Neuronal stem cell (in vitro differentiated cells): Measurements from ENCODE around the gene CFAP57.
A peak's percentile ranks its signal among the peaks of the same experiment; 100 is the strongest.

Experiments used
- DNase-seq: peaks from one replicate; pipeline ENCODE4 v3.0.0-alpha.2; 2013; ENCODE audit warnings: low spot score
- H2AFZ ChIP-seq: one replicate; pipeline ENCODE4 v1.6.1; 2013; ENCODE audit warnings: mild to moderate bottlenecking, low read length, inconsistent platforms
- H2AK5ac ChIP-seq: 2 replicates; pipeline ENCODE4 v1.6.1; 2013; ENCODE audit warnings: low read depth, mild to moderate bottlenecking, inconsistent platforms, low read length, moderate library complexity, mixed read lengths
- H2BK120ac ChIP-seq: 2 replicates; pipeline ENCODE4 v1.6.1; 2013; ENCODE audit warnings: low read depth, mild to moderate bottlenecking, inconsistent platforms, low read length, moderate library complexity, mixed read lengths
- H2BK12ac ChIP-seq: one replicate; pipeline ENCODE4 v1.6.1; 2013; ENCODE audit warnings: low read length, inconsistent platforms
- H2BK15ac ChIP-seq: 2 replicates; pipeline ENCODE4 v1.6.1; 2013; ENCODE audit warnings: mild to moderate bottlenecking, low read length, inconsistent platforms, mixed read lengths
- H2BK5ac ChIP-seq: one replicate; pipeline ENCODE4 v1.6.1; 2013; ENCODE audit warnings: inconsistent platforms, mild to moderate bottlenecking, low read length, moderate library complexity
- H3K14ac ChIP-seq: one replicate; pipeline ENCODE4 v1.6.1; 2013; ENCODE audit warnings: low read length, inconsistent platforms
- H3K18ac ChIP-seq: 2 replicates; pipeline ENCODE4 v1.6.1; 2013; ENCODE audit warnings: low read length, inconsistent platforms
- H3K23ac ChIP-seq: 2 replicates; pipeline ENCODE4 v1.6.1; 2013; ENCODE audit warnings: low read depth, mild to moderate bottlenecking, mixed read lengths, low read length, inconsistent platforms; ENCODE audit not compliant: poor library complexity
- H3K27ac ChIP-seq: replicated peaks from 3 replicates; pipeline ENCODE4 v1.5.1; 2013; ENCODE audit warnings: low read length, inconsistent platforms
- H3K27me3 ChIP-seq, 3 experiments: 2 replicates each; pipeline ENCODE4 v1.6.1; 2013; ENCODE audit warnings: low read length in 3 of 3, mild to moderate bottlenecking in 2 of 3, inconsistent platforms in 1 of 3, low read depth in 1 of 3, mixed read lengths in 1 of 3, moderate library complexity in 1 of 3; ENCODE audit not compliant: control insufficient read depth in 3 of 3, insufficient read depth in 3 of 3
- H3K36me3 ChIP-seq, 2 donors: replicated peaks in 1 of 2; 2 replicates each; pipeline ENCODE4 v1.6.1; 2013; ENCODE audit warnings: low read length in 2 of 2; ENCODE audit not compliant: control insufficient read depth in 2 of 2, insufficient read depth in 2 of 2
- H3K4ac ChIP-seq: 2 replicates; pipeline ENCODE4 v1.6.1; 2013; ENCODE audit warnings: inconsistent platforms, mild to moderate bottlenecking, low read length, moderate library complexity
- H3K4me1 ChIP-seq, 2 donors: 1 replicate in 1 of 2; 2 replicates in 1 of 2; pipeline ENCODE4 v1.6.1; 2013; ENCODE audit warnings: low read length in 2 of 2, low read depth in 1 of 2; ENCODE audit not compliant: control insufficient read depth in 2 of 2, insufficient read depth in 1 of 2
- H3K4me2 ChIP-seq: one replicate; pipeline ENCODE4 v1.6.1; 2013; ENCODE audit warnings: mild to moderate bottlenecking, low read length, inconsistent platforms; ENCODE audit not compliant: insufficient read depth, poor library complexity, severe bottlenecking
- H3K4me3 ChIP-seq, 2 donors: 2 replicates each; pipeline ENCODE4 v1.5.1; 2013; ENCODE audit warnings: low read length in 2 of 2, mild to moderate bottlenecking in 2 of 2, inconsistent platforms in 1 of 2, moderate library complexity in 1 of 2
- H3K79me1 ChIP-seq: one replicate; pipeline ENCODE4 v1.6.1; 2013; ENCODE audit warnings: low read depth, mild to moderate bottlenecking, inconsistent platforms, low read length, moderate library complexity
- H3K9ac ChIP-seq: one replicate; pipeline ENCODE4 v1.6.1; 2013; ENCODE audit warnings: mild to moderate bottlenecking, low read depth, low read length, inconsistent platforms; ENCODE audit not compliant: poor library complexity
- H3K9me3 ChIP-seq, 2 donors: replicated peaks in 1 of 2; 2 replicates each; pipeline versions ENCODE3 to v1.6.1; 2013; ENCODE audit warnings: low read length in 2 of 2, mild to moderate bottlenecking in 2 of 2, inconsistent platforms in 1 of 2, low read depth in 1 of 2, mixed read lengths in 1 of 2, moderate library complexity in 1 of 2; ENCODE audit not compliant: control insufficient read depth in 2 of 2, insufficient read depth in 1 of 2
- H4K8ac ChIP-seq: one replicate; pipeline ENCODE4 v1.6.1; 2013; ENCODE audit warnings: low read depth, mild to moderate bottlenecking, inconsistent platforms, low read length, moderate library complexity
- H4K91ac ChIP-seq: one replicate; pipeline ENCODE4 v1.6.1; 2013; ENCODE audit warnings: low read length, low read depth, mild to moderate bottlenecking, inconsistent platforms; ENCODE audit not compliant: poor library complexity
- WGBS, 2 donors: extraction: QIAGEN DNeasy Blood & Tissue Kit; methylation state at CpG; one replicate each; pipeline ENCODE4 v1.1.7; 2013; ENCODE audit warnings: missing lambda C conversion rate in 2 of 2, mixed read lengths in 1 of 2; ENCODE audit not compliant: insufficient read length in 2 of 2, insufficient replicate concordance in 1 of 2; ENCODE audit errors: extremely low coverage in 2 of 2; 5-methylcytosine and 5-hydroxymethylcytosine counted together

Gene CFAP57

DNA sequence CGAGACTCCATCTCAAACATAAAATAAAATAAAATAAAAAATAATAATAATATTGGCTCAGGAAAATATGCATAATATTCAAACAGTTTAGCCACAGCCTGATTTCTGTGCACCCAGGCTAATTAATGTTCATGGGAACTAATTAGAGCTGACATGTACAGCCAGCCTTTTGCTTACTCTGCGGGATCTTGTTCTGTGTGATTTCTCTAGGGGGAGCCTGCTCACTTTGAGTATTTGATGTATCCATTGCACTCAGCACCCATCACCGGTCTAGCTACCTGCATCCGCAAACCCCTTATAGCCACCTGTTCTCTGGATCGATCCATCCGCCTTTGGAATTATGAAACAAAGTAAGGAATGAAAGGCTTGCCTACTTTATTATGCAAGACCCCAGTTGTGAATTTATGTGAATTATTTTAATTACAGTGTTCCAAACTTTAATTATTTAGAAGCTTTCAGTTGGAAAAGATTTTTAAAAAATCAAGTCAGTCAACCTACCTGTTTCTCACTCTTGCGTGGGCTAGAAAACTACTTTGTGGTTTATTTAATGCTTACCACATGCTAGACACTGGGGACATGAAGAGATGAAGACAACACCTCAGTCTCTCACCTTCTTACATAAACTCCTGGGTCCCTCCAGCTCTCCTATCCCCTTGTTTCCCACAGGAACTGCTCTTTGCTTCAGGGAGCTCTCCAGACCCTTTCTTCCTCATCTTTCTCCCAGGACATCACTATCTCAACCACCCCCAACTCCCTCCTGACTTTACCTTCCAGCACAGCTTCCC, 25.4 kb downstream of the CFAP57 start:
- Histone ChIP-seq H4K91ac (no peak overlapping the region), H3K4ac (no peak overlapping the region), H2BK120ac (no peak overlapping the region), H2BK5ac (no peak overlapping the region), H3K27ac (no peak overlapping the region), H3K36me3 (no peaks in the 10 kb centered on the region), H2BK12ac (no peak overlapping the region), H3K9me3 (no peaks in the 10 kb centered on the region), H3K4me3 (no peak overlapping the region), H3K18ac (no peak overlapping the region), H3K27me3 (no peaks in the 10 kb centered on the region), H3K79me1 (no peaks in the 10 kb centered on the region), H2AK5ac (no peak overlapping the region), H3K14ac (no peak overlapping the region), H2BK15ac (no peak overlapping the region), H3K4me1 (no peaks in the 10 kb centered on the region), H2AFZ (no peak overlapping the region), H4K8ac (no peak overlapping the region), H3K4me2 (no peak overlapping the region), H3K9ac (no peak overlapping the region), H3K23ac (no peak overlapping the region)
- DNase-seq = no peak
- no CpG with 5 or more reads among the region's 7 CpGs for WGBS, 2 donors

DNA sequence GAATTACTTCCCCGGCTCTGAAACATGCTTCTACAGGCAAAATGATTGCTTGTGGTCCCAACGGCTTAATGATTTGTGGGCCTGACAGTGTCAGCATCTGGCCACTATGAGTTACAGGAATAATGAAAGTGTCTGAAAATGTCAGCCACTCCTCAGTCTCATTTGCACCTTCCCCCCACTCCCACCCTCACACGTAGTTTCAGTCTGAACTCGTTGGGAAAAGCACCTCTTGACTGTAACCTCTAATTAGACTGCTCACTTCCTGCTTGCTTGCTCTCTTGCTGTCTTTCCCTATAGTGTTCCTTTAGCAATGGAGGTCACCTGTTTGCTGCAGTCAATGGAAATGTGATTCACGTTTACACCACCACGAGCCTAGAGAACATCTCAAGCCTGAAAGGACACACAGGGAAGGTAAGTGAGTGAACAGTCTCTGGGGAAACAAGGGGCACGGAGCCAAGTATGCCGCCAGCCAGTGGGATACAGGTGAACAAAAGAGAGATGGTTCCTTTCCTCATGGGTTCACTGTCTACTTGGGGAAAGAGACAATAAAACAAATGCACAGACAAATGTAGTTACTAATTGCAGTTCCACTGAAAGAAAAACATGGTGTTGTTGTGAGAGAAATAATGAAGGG, 27.1 kb downstream of the CFAP57 start:
- no peak overlapping the region for H3K4ac ChIP-seq
- WGBS, 2 donors = no CpG with 5 or more reads among the region's 8 CpGs

DNA sequence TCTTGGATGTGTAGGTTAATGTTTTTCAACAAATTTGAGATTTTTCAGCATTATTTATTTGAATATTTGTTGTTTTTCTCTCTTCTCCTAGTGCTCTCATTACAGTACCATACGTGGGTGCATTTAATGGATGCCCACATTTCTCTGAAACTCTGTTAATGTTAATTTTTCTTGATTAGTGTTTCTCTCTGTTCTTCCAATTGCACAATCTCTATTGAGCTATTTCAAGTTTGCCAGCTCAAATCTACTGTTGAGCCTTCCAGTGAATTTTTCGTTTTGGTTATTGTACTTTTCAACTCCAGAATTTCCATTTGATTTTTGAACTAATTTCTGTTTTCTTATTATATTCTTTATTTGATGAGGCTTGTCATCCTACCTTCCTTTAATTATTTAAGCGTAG, 31.7 kb downstream of the CFAP57 start:
- Histone ChIP-seq H3K4me3 (no peak overlapping the region), H3K27ac (no peak overlapping the region), H3K9ac (no peak overlapping the region), H2BK5ac (no peak overlapping the region), H2BK15ac (no peak overlapping the region), H3K36me3 (no peaks in the 10 kb centered on the region), H3K4me2 (no peak overlapping the region), H2BK120ac (no peak overlapping the region), H4K8ac (no peak overlapping the region), H3K14ac (no peak overlapping the region), H2AK5ac (no peak overlapping the region), H2AFZ (no peak overlapping the region), H4K91ac (no peak overlapping the region), H3K4me1 (peaks cover 8 to 9% of the 10 kb centered on the region in 2 donors), H3K27me3 (no peaks in the 10 kb centered on the region), H3K4ac (no peak overlapping the region), H3K23ac (no peak overlapping the region), H3K18ac (no peak overlapping the region), H3K79me1 (no peaks in the 10 kb centered on the region), H3K9me3 (no peaks in the 10 kb centered on the region), H2BK12ac (no peak overlapping the region)
- no peak for DNase-seq
- no CpG with 5 or more reads among the region's 3 CpGs for WGBS, 2 donors

More for the DNA sequence above, 27.1 kb downstream of the CFAP57 start:
- H3K9me3 ChIP-seq = no peaks in the 10 kb centered on the region
- no peaks in the 10 kb centered on the region for H3K36me3 ChIP-seq
- no peak overlapping the region for H2BK12ac ChIP-seq
- no peak overlapping the region for H3K4me2 ChIP-seq
- H3K9ac ChIP-seq = no peak overlapping the region
- H2AK5ac ChIP-seq = no peak overlapping the region
- H4K91ac ChIP-seq = no peak overlapping the region
- no peak overlapping the region for H3K14ac ChIP-seq
- no peak overlapping the region for H2BK120ac ChIP-seq
- no peak overlapping the region for H3K4me3 ChIP-seq
- no peak overlapping the region for H3K27ac ChIP-seq
- peak overlapping the region; percentile 4 for H2AFZ ChIP-seq
- no peak overlapping the region for H3K18ac ChIP-seq
- DNase-seq = no peak
- H3K27me3 ChIP-seq = no peaks in the 10 kb centered on the region
- H3K23ac ChIP-seq = no peak overlapping the region
- no peak overlapping the region for H2BK15ac ChIP-seq
- H4K8ac ChIP-seq = no peak overlapping the region
- H3K79me1 ChIP-seq = no peaks in the 10 kb centered on the region
- no peaks in the 10 kb centered on the region for H3K4me1 ChIP-seq
- no peak overlapping the region for H2BK5ac ChIP-seq

DNA sequence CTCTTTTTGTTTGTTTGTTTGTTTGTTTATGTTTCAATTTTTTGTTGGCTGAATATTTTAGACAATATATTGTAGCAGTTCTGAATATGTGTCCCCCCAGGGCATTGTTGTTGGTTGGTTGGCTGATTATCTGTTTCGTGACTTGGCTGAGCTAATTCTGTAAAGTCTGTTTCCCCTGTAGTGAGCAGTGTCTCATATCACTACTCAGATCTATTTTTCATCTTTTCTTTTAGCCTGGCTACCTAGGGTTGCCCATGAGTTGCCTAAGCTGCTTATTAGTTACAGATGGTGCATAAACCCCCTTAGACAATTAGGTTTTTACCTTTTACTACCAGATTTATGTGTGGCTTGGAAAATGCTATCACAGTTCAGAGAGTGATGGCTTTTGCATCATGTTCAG, 32.3 kb downstream of the CFAP57 start:
- H3K4ac ChIP-seq = no peak overlapping the region
- H2BK15ac ChIP-seq = no peak overlapping the region
- H3K36me3 ChIP-seq = no peaks in the 10 kb centered on the region
- no peak overlapping the region for H3K18ac ChIP-seq
- peaks cover 8 to 9% of the 10 kb centered on the region in 2 donors for H3K4me1 ChIP-seq
- H3K27me3 ChIP-seq = no peaks in the 10 kb centered on the region
- H3K9ac ChIP-seq = no peak overlapping the region
- no peak overlapping the region for H3K27ac ChIP-seq
- H3K9me3 ChIP-seq = no peaks in the 10 kb centered on the region
- H2BK5ac ChIP-seq = no peak overlapping the region
- no peak overlapping the region for H2AK5ac ChIP-seq
- no peak overlapping the region for H3K23ac ChIP-seq
- DNase-seq = no peak
- no CpG with 5 or more reads among the region's 1 CpG for WGBS, 2 donors
- H3K4me3 ChIP-seq = no peak overlapping the region
- no peak overlapping the region for H4K8ac ChIP-seq
- H2BK120ac ChIP-seq = no peak overlapping the region
- no peak overlapping the region for H3K14ac ChIP-seq
- no peak overlapping the region for H3K4me2 ChIP-seq
- no peaks in the 10 kb centered on the region for H3K79me1 ChIP-seq
- H2BK12ac ChIP-seq = no peak overlapping the region
- H4K91ac ChIP-seq = no peak overlapping the region
- H2AFZ ChIP-seq = no peak overlapping the region
